Sigmoid colon (tissue), 4 donors: ENCODE measurements around the gene GOLGA6L10.
"Not testable (repeated sequence)": the region's sequence is repeated elsewhere in the genome, so short reads cannot be mapped to it uniquely, and the experiment has no call there.

ENCODE experiments used
- EP300 ChIP-seq, 4 donors: sonication (generic); formaldehyde crosslinking; IDR thresholded peaks; one replicate each; pipeline ENCODE4 v1.6.1; 2017; ENCODE audit warnings: antibody characterized with exemption in 4 of 4
- POLR2A ChIP-seq, 2 donors: fragments of 450-650 bp; IDR thresholded peaks; one replicate each; pipeline ENCODE4 v1.6.1; 2016; ENCODE audit warnings: antibody characterized with exemption in 2 of 2, mild to moderate bottlenecking in 2 of 2, moderate library complexity in 2 of 2
- POLR2AphosphoS5 ChIP-seq, 4 donors: sonication (generic); formaldehyde crosslinking; IDR thresholded peaks; one replicate each; pipeline ENCODE4 v1.6.1; 2017; ENCODE audit warnings: antibody characterized with exemption in 4 of 4
- TF ChIP-seq, protein P1 (sequence below), 4 experiments: fragments of 450-650 bp in 3 of 4; fragments of 200-600 bp in 1 of 4; IDR thresholded peaks; one replicate each; pipeline ENCODE4 v1.5.1; 2016 to 2019; ENCODE audit warnings: antibody characterized with exemption in 4 of 4, mild to moderate bottlenecking in 3 of 4, moderate library complexity in 2 of 4

DNA sequence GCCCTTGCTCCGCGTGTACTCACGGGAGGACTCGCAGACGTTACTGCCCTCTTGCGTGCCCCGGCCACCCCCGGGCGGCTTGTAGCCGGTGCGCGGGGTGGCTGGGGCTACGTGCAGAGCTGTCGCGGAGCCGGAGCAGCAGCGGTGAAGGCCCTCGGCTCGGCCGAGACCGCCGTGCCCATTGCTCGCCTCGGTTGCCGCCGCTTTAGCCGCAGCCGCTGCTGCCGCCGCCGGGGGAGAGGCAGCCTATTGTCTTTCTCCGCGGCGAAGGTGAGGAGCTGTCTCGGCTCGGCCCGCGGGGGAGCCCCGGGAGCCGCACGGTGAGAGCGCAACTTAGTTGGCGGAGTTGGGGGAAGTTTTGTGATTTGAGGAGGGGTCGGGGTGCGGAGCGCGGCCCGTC lies 5.8 kb upstream of the GOLGA6L10 start:
- TF ChIP-seq, protein P1, sequence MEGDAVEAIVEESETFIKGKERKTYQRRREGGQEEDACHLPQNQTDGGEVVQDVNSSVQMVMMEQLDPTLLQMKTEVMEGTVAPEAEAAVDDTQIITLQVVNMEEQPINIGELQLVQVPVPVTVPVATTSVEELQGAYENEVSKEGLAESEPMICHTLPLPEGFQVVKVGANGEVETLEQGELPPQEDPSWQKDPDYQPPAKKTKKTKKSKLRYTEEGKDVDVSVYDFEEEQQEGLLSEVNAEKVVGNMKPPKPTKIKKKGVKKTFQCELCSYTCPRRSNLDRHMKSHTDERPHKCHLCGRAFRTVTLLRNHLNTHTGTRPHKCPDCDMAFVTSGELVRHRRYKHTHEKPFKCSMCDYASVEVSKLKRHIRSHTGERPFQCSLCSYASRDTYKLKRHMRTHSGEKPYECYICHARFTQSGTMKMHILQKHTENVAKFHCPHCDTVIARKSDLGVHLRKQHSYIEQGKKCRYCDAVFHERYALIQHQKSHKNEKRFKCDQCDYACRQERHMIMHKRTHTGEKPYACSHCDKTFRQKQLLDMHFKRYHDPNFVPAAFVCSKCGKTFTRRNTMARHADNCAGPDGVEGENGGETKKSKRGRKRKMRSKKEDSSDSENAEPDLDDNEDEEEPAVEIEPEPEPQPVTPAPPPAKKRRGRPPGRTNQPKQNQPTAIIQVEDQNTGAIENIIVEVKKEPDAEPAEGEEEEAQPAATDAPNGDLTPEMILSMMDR (IDR thresholded peaks at IDR 0.05), result not testable (repeated sequence)
- not testable (repeated sequence) for TF ChIP-seq POLR2A, POLR2AphosphoS5, EP300 (IDR thresholded peaks at IDR 0.05)
